H9 (cell line): Measurements from ENCODE around the gene SFXN5. TPM values are rescaled to one million over a fixed set of nuclear protein-coding genes. Genes with fewer than 3 reads are reported as not detected.
A peak's percentile ranks its signal among the peaks of the same experiment; 100 is the strongest.

Experiments
- DNase-seq: peaks from one replicate; pipeline ENCODE4 v3.0.0-alpha.2; 2017
- H2AFZ ChIP-seq: one replicate; pipeline ENCODE4 v1.6.1; 2013; ENCODE audit warnings: mild to moderate bottlenecking, low read length, control low read depth, moderate library complexity
- H2AK5ac ChIP-seq: 2 replicates; pipeline ENCODE4 v1.6.1; 2013; ENCODE audit warnings: low read length, control low read depth, mixed read lengths; ENCODE audit not compliant: insufficient read length
- H2BK120ac ChIP-seq: one replicate; pipeline ENCODE4 v1.6.1; 2013; ENCODE audit warnings: low read depth, mild to moderate bottlenecking, low read length, control low read depth, inconsistent platforms; ENCODE audit not compliant: poor library complexity, severe bottlenecking
- H2BK12ac ChIP-seq: 2 replicates; pipeline ENCODE4 v1.6.1; 2013; ENCODE audit warnings: low read length, control low read depth, mixed read lengths, low read depth; ENCODE audit not compliant: insufficient read length
- H2BK15ac ChIP-seq: 2 replicates; pipeline ENCODE4 v1.6.1; 2013; ENCODE audit warnings: low read depth, low read length, control low read depth
- H2BK20ac ChIP-seq: one replicate; pipeline ENCODE4 v1.6.1; 2013; ENCODE audit warnings: low read depth, mild to moderate bottlenecking, low read length, control low read depth, inconsistent platforms; ENCODE audit not compliant: poor library complexity, severe bottlenecking
- H2BK5ac ChIP-seq: 2 replicates; pipeline ENCODE4 v1.6.1; 2013; ENCODE audit warnings: low read length, control low read depth, mixed read lengths; ENCODE audit not compliant: insufficient read length
- H3K14ac ChIP-seq: 2 replicates; pipeline ENCODE4 v1.6.1; 2013; ENCODE audit warnings: low read length, control low read depth; ENCODE audit not compliant: insufficient read depth
- H3K18ac ChIP-seq: 2 replicates; pipeline ENCODE4 v1.6.1; 2013; ENCODE audit warnings: low read depth, mild to moderate bottlenecking, mixed read lengths, low read length, control low read depth; ENCODE audit not compliant: insufficient read length
- H3K23ac ChIP-seq: 2 replicates; pipeline ENCODE4 v1.6.1; 2013; ENCODE audit warnings: low read length, control low read depth, mixed read lengths, low read depth; ENCODE audit not compliant: insufficient read length
- H3K23me2 ChIP-seq: 2 replicates; pipeline ENCODE4 v1.6.1; 2013; ENCODE audit warnings: low read depth, mild to moderate bottlenecking, mixed read lengths, low read length, control low read depth; ENCODE audit not compliant: insufficient read length, poor library complexity, severe bottlenecking
- H3K27ac ChIP-seq: 2 replicates; pipeline ENCODE4 v1.5.1; 2013; ENCODE audit warnings: low read length, control low read depth, mixed read lengths, low read depth; ENCODE audit not compliant: insufficient read length
- H3K27me3 ChIP-seq: 2 replicates; pipeline ENCODE4 v1.6.1; 2013; ENCODE audit warnings: low read length, control low read depth, inconsistent platforms; ENCODE audit not compliant: insufficient read depth
- H3K4ac ChIP-seq: 2 replicates; pipeline ENCODE4 v1.6.1; 2013; ENCODE audit warnings: low read depth, mild to moderate bottlenecking, control low read depth, inconsistent platforms, low read length, moderate library complexity
- H3K4me1 ChIP-seq: 2 replicates; pipeline ENCODE4 v1.6.1; 2013; ENCODE audit warnings: low read length, control low read depth, inconsistent platforms; ENCODE audit not compliant: insufficient read depth
- H3K4me2 ChIP-seq: 2 replicates; pipeline ENCODE4 v1.6.1; 2013; ENCODE audit warnings: low read length, control low read depth, mixed read lengths; ENCODE audit not compliant: insufficient read length, insufficient read depth
- H3K56ac ChIP-seq: 2 replicates; pipeline ENCODE4 v1.6.1; 2013; ENCODE audit warnings: low read depth, mild to moderate bottlenecking, mixed read lengths, low read length, control low read depth; ENCODE audit not compliant: insufficient read length
- H3K79me1 ChIP-seq: 2 replicates; pipeline ENCODE4 v1.6.1; 2013; ENCODE audit warnings: low read depth, mild to moderate bottlenecking, moderate library complexity, low read length, control low read depth, inconsistent platforms; ENCODE audit not compliant: insufficient read depth, poor library complexity, severe bottlenecking
- H3K79me2 ChIP-seq: 2 replicates; pipeline ENCODE4 v1.6.1; 2013; ENCODE audit warnings: low read length, control low read depth, inconsistent platforms; ENCODE audit not compliant: insufficient read depth
- H3K9ac ChIP-seq: 2 replicates; pipeline ENCODE4 v1.6.1; 2013; ENCODE audit warnings: low read length, control low read depth, mixed read lengths; ENCODE audit not compliant: insufficient read length; ENCODE audit errors: extremely low read depth
- H3K9me3 ChIP-seq: one replicate; pipeline ENCODE4 v1.6.1; 2013; ENCODE audit warnings: low read depth, low read length, inconsistent platforms; ENCODE audit not compliant: control insufficient read depth
- H3T11ph ChIP-seq: one replicate; pipeline ENCODE4 v1.6.1; 2013; ENCODE audit warnings: mild to moderate bottlenecking, low read length, control low read depth, inconsistent platforms
- H4K20me1 ChIP-seq: one replicate; pipeline ENCODE4 v1.6.1; 2013; ENCODE audit not compliant: control insufficient read depth, insufficient read length, insufficient read depth
- H4K5ac ChIP-seq: 2 replicates; pipeline ENCODE4 v1.6.1; 2013; ENCODE audit warnings: low read depth, mild to moderate bottlenecking, mixed read lengths, low read length, control low read depth; ENCODE audit not compliant: insufficient read length
- H4K8ac ChIP-seq: replicated peaks from 2 replicates; pipeline ENCODE4 v1.6.1; 2013; ENCODE audit warnings: low read length, control low read depth, mixed read lengths, low read depth; ENCODE audit not compliant: insufficient read length
- H4K91ac ChIP-seq: 2 replicates; pipeline ENCODE4 v1.6.1; 2013; ENCODE audit warnings: low read depth, mild to moderate bottlenecking, moderate library complexity, mixed read lengths, low read length, control low read depth; ENCODE audit not compliant: insufficient read length
- H3K27ac Mint-ChIP-seq, 3 experiments: 2 replicates in 2 of 3; 3 replicates in 1 of 3; pipeline ENCODE4 v1.8.0; 2020 to 2021; ENCODE audit warnings: mixed read lengths in 3 of 3, mild to moderate bottlenecking in 1 of 3, moderate library complexity in 1 of 3
- H3K27me3 Mint-ChIP-seq: 2 replicates; pipeline ENCODE4 v1.8.0; 2021; ENCODE audit warnings: low read depth, mild to moderate bottlenecking, moderate library complexity, mixed read lengths
- H3K36me3 Mint-ChIP-seq, 3 experiments: 2 replicates in 2 of 3; 3 replicates in 1 of 3; pipeline ENCODE4 v1.8.0; 2020 to 2021; ENCODE audit warnings: low read depth in 3 of 3, mixed read lengths in 3 of 3; ENCODE audit not compliant: insufficient read depth in 1 of 3
- H3K4me1 Mint-ChIP-seq, 2 experiments: 2 replicates each; pipeline ENCODE4 v1.8.0; 2020; ENCODE audit warnings: mixed read lengths in 2 of 2
- H3K4me3 Mint-ChIP-seq, 2 experiments: 2 replicates in 1 of 2; 3 replicates in 1 of 2; pipeline ENCODE4 v1.8.0; 2020 to 2021; ENCODE audit warnings: mild to moderate bottlenecking in 2 of 2, mixed read lengths in 2 of 2, moderate library complexity in 1 of 2
- H3K9me3 Mint-ChIP-seq, 2 experiments: 2 replicates in 1 of 2; 3 replicates in 1 of 2; pipeline ENCODE4 v1.8.0; 2020; ENCODE audit warnings: mild to moderate bottlenecking in 2 of 2, mixed read lengths in 2 of 2, moderate library complexity in 1 of 2
- WGBS: extraction: QIAGEN DNeasy Blood & Tissue Kit; methylation state at CpG from one replicate; pipeline ENCODE4 v1.1.7; 2013; ENCODE audit warnings: missing lambda C conversion rate, low lambda C conversion rate, mixed read lengths; ENCODE audit not compliant: insufficient read length; ENCODE audit errors: extremely low coverage; 5-methylcytosine and 5-hydroxymethylcytosine counted together
- total RNA-seq: library from RNA; stranded (reverse); gene quantifications from 2 replicates; pipeline ENCODE4 v1.2.1, GENCODE V29; 2021
- TF ChIP-seq, protein P1 (sequence below): fragments of 200-600 bp; sonication (generic); conservative IDR thresholded peaks from 3 replicates; pipeline ENCODE4 v1.8.0; 2021; ENCODE audit warnings: antibody characterized with exemption, mild to moderate bottlenecking

The SFXN5 gene
- total RNA-seq, 1 experiment from 2014 or later: 30.9 TPM

DNA sequence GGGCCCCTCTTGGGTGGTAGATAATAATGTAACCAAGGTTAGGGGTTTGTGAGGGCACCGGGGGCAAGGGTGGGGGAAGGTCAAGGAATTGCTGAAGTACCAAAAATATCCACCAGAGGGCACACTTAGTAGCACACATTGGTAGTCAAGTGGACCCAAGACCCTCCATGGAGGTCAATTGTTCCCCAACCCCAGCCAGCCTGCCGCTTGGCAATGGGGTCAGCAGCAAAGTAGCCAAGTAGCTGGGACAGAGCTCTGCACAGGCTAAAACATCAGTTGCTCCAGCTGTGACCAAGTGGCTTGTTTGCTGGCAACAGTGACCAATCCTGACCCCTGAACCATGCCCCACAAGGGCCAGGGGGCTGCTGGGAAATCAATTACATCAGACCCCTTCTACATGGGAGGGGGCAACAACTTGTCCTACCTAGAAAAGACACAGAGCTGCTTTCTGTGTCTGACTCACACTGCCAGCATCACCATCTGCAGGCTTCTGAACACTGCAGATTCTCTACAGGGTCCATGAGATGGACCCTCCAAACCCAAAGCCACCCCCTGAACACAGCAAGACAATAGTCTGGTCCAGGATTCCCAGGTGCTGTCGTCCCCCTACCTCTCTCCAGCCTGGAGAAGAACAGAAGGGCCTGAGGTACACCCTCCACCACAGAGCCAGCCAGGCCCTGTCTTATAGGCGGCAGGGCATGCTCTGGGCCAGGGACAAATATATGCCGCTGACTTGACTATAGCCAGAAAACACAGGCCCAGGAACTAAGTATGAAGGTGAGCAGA, 78.2 kb downstream of the SFXN5 start:
- H3K36me3 Mint-ChIP-seq: peaks cover 0 to 6% (median 0%) of the 10 kb centered on the region in 3 experiments; a peak in 1 of 7 replicates
- Histone ChIP-seq H3K27me3 (no peaks in the 10 kb centered on the region), H3K9me3 (no peaks in the 10 kb centered on the region), H3K9ac (no peak overlapping the region), H4K20me1 (no peaks in the 10 kb centered on the region), H2BK20ac (no peak overlapping the region), H2AK5ac (no peak overlapping the region), H3K14ac (no peak overlapping the region), H3K4me2 (no peak overlapping the region), H4K91ac (no peak overlapping the region), H2AFZ (no peak overlapping the region), H2BK5ac (no peak overlapping the region), H3K23ac (no peak overlapping the region), H3K4me1 (no peaks in the 10 kb centered on the region), H3K79me2 (no peaks in the 10 kb centered on the region), H3T11ph (no peak overlapping the region), H4K8ac (no peak overlapping the region), H2BK12ac (no peak overlapping the region), H2BK120ac (no peak overlapping the region), H3K56ac (no peak overlapping the region), H3K18ac (no peak overlapping the region), H3K4ac (no peak overlapping the region), H2BK15ac (no peak overlapping the region), H4K5ac (no peak overlapping the region), H3K79me1 (no peaks in the 10 kb centered on the region), H3K27ac (no peak overlapping the region), H3K23me2 (no peaks in the 10 kb centered on the region)
- no peaks in the 10 kb centered on the region for H3K9me3 Mint-ChIP-seq
- peak; percentile 69 for DNase-seq
- peaks cover 14 to 22% of the 10 kb centered on the region in 2 experiments; a peak in 3 of 4 replicates for H3K4me1 Mint-ChIP-seq
- H3K27ac Mint-ChIP-seq: no peak overlapping the region
- no peak overlapping the region; a peak in 1 of 5 replicates for H3K4me3 Mint-ChIP-seq
- peaks cover 1% of the 10 kb centered on the region; the same call in 1 of the 2 replicates for H3K27me3 Mint-ChIP-seq
- TF ChIP-seq, protein P1, sequence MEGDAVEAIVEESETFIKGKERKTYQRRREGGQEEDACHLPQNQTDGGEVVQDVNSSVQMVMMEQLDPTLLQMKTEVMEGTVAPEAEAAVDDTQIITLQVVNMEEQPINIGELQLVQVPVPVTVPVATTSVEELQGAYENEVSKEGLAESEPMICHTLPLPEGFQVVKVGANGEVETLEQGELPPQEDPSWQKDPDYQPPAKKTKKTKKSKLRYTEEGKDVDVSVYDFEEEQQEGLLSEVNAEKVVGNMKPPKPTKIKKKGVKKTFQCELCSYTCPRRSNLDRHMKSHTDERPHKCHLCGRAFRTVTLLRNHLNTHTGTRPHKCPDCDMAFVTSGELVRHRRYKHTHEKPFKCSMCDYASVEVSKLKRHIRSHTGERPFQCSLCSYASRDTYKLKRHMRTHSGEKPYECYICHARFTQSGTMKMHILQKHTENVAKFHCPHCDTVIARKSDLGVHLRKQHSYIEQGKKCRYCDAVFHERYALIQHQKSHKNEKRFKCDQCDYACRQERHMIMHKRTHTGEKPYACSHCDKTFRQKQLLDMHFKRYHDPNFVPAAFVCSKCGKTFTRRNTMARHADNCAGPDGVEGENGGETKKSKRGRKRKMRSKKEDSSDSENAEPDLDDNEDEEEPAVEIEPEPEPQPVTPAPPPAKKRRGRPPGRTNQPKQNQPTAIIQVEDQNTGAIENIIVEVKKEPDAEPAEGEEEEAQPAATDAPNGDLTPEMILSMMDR: peak; percentile 82
- WGBS: no CpG with 5 or more reads among the region's 5 CpGs
